WI38 (cell line): Measurements from ENCODE around the gene ANO8.

Experiments
- H3K4me3 ChIP-seq: 2 replicates; pipeline ENCODE4 v1.5.1; 2011; ENCODE audit warnings: low read depth, mild to moderate bottlenecking, control low read depth, low read length
- CTCF ChIP-seq: IDR thresholded peaks from 2 replicates; pipeline ENCODE4 v1.5.1; 2012; ENCODE audit warnings: low read depth, mild to moderate bottlenecking, control low read depth, low read length

ANO8 gene

DNA sequence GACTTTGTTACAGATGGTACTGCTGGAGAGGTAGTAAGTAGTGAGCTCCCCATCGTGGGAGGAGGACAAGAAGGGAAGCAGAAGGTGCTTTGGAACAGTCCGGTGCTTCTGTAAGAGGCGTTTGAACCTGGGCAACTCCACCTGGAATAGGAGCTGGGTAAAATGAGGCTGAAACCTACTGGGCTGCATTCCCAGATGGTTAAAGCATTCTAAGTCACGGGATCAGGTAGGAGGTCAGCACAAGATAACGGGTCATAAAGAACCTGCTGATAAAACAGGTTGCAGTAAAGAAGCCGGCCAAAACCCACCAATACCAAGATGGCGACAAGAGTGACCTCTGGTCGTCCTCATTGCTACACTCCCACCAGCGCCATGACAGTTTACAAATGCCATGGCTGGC, 47.9 kb downstream of the ANO8 start:
- no peak overlapping the region for H3K4me3 ChIP-seq
- TF ChIP-seq CTCF = no peak

- no peak overlapping the region for H3K4me3 ChIP-seq
- TF ChIP-seq CTCF = no peak
Observed at GRCh38 chr19:17286263-17286662, 48.4 kb downstream of the ANO8 start.

GRCh38 chr19:17285415-17286135, 49.1 kb downstream of the ANO8 start:
- TF ChIP-seq CTCF = no peak

DNA sequence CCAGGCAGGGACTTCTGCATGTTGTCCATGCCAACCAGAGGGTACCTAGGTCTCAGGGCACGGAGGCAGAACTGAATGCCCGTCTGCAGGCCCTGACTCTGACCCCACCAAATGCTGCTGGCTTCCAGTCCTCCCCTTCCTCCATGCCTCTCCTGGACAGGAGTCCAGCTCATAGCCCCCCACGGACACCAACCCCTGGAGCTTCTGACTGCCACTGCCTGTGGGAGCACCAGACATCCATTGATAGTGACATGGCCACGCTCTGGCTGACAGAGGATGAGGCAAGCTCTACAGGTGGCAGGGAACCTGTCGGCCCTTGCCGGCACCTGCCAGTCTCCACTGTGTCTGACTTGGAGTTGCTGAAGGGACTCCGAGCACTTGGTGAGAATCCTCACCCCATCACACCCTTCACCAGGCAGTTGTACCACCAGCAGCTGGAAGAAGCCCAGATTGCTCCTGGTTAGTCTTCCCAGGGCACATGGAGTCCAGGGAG, 51.1 kb downstream of the ANO8 start:
- TF ChIP-seq CTCF = no peak
- H3K4me3 ChIP-seq = no peak overlapping the region

More at GRCh38 chr19:17285415-17286135, 49.1 kb downstream of the ANO8 start:
- no peak overlapping the region for H3K4me3 ChIP-seq

GRCh38 chr19:17282488-17283125, 52.0 kb downstream of the ANO8 start:
- H3K4me3 ChIP-seq = peak overlapping the region; percentile 50
- peak; percentile 85 for TF ChIP-seq CTCF

DNA sequence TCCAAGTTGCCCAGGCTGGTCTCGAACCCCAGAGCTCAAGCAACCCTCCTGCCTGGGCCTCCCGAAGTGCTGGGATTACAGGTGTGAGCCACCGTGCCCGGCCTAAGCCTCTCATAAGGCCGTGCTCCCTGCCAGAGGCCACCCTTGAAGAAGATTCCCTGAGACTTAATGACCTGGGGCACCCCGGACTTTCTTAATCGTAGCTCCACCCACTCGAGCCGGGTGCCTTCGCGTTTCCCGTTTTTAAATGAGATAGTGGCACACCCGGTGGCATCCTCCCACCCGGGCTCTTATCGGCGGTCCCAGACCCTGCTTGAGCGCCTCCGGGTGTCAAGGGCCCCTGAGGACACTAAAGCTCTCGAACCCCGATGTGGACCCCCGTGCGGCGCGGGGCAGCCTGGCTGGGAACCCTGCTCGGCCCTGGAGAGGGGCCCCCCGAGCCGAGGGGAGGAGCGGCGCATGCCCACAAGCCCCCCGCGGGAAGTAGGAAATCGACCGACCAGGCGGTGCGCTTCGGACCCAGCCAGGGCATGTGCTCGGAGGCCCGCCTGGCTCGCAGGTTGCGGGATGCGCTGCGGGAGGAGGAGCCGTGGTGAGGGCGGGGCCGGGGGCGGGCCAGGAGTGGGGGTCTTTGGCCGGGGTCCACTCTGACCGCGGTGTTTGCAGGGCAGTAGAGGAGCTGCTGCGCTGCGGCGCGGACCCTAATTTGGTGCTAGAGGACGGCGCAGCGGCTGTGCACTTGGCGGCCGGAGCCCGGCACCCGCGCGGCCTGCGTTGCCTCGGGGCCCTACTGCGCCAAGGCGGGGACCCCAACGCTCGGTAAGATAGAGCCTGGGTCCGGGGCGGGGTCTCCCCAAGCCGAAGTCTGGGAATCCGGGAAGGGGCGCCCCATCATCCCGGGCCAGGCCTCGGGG, 53.0 kb downstream of the ANO8 start, which contains the start of gene ANKLE1:
ANKLE1 (plus strand) TSS at position 511 of the 914 bp plus-strand sequence; CDS start at position 531, 20 bp downstream.
- H3K4me3 ChIP-seq = peak within 1 kb of the TSS; percentile 50
- no peak for TF ChIP-seq CTCF
